K562 (cell line): ENCODE results near the gene ALG1. TPM values are rescaled to one million over a fixed set of nuclear protein-coding genes. Genes with fewer than 3 reads are reported as not detected.
"Not testable (repeated sequence)": the region's sequence is repeated elsewhere in the genome, so short reads cannot be mapped to it uniquely, and the experiment has no call there.

Experiments
- ATF7 ChIP-seq: fragments of 450-650 bp; IDR thresholded peaks from 2 replicates; pipeline ENCODE4 v1.7.1; 2014; ENCODE audit warnings: mild to moderate bottlenecking, moderate library complexity
- BCOR ChIP-seq: fragments of 450-650 bp; IDR thresholded peaks from 2 replicates; pipeline ENCODE4 v1.6.1; 2016
- BHLHE40 ChIP-seq: IDR thresholded peaks from 2 replicates; pipeline ENCODE4 v1.6.1; 2011; ENCODE audit warnings: low read length, improper control_type of control experiment
- CBFA2T2 ChIP-seq: fragments of 450-650 bp; conservative IDR thresholded peaks from 2 replicates; pipeline ENCODE4 v1.6.1; 2017; ENCODE audit warnings: mild to moderate bottlenecking
- CCNT2 ChIP-seq: IDR thresholded peaks from 2 replicates; pipeline ENCODE4 v1.6.1; 2011; ENCODE audit warnings: borderline replicate concordance, low read depth, mild to moderate bottlenecking, moderate library complexity, mixed read lengths, low read length; ENCODE audit not compliant: insufficient read length; ENCODE audit errors: extremely low read depth
- CEBPG ChIP-seq, 3 experiments: fragments of 200-800 bp in 1 of 3; sonication (Bioruptor generic) in 1 of 3; sonication (generic) in 1 of 3; formaldehyde crosslinking in 1 of 3; IDR thresholded peaks in 2 of 3; conservative IDR thresholded peaks in 1 of 3; 2 replicates each; pipeline versions ENCODE4 v1.6.1 to v1.8.0; 2016 to 2022; ENCODE audit warnings: missing compliant biosample characterization in 2 of 3, missing genetic modification characterization in 2 of 3, mild to moderate bottlenecking in 1 of 3, missing genetic modification reagents in 1 of 3
- DPF2 ChIP-seq: fragments of 450-650 bp; IDR thresholded peaks from 2 replicates; pipeline ENCODE4 v1.6.1; 2016
- ESRRA ChIP-seq: fragments of 450-650 bp; IDR thresholded peaks from 2 replicates; pipeline ENCODE4 v1.6.1; 2014; ENCODE audit warnings: low read depth, mild to moderate bottlenecking, moderate library complexity, borderline replicate concordance
- HDAC2 ChIP-seq: fragments of 450-650 bp; IDR thresholded peaks from 2 replicates; pipeline ENCODE4 v1.6.1; 2016; ENCODE audit warnings: mild to moderate bottlenecking
- KDM1A ChIP-seq, 2 experiments: fragments of 450-650 bp; IDR thresholded peaks; 2 replicates each; pipeline ENCODE4 v1.6.1; 2016; ENCODE audit warnings: mild to moderate bottlenecking in 2 of 2
- NCOR1 ChIP-seq: fragments of 450-650 bp; IDR thresholded peaks from 2 replicates; pipeline ENCODE4 v1.6.1; 2016; ENCODE audit warnings: mild to moderate bottlenecking, moderate library complexity
- NFIC ChIP-seq: fragments of 450-650 bp; IDR thresholded peaks from 2 replicates; pipeline ENCODE4 v1.6.1; 2017; ENCODE audit warnings: mild to moderate bottlenecking, inconsistent platforms
- NFIX ChIP-seq: fragments of 250-450 bp; sonication (Bioruptor Pico); IDR thresholded peaks from 2 replicates; pipeline ENCODE4 v1.4.0; 2020; ENCODE audit warnings: low read depth, mild to moderate bottlenecking, moderate library complexity
- RUNX1 ChIP-seq: sonication (generic); IDR thresholded peaks from 2 replicates; pipeline ENCODE4 v1.6.1; 2016; ENCODE audit warnings: antibody characterized with exemption, low read depth
- SMARCA5 ChIP-seq: fragments of 450-650 bp; IDR thresholded peaks from 2 replicates; pipeline ENCODE4 v1.6.1; 2016
- SOX6 ChIP-seq: fragments of 450-650 bp; IDR thresholded peaks from 2 replicates; pipeline ENCODE4 v1.6.1; 2014; ENCODE audit warnings: mild to moderate bottlenecking
- TCF3 ChIP-seq: sonication (generic); formaldehyde crosslinking; IDR thresholded peaks from 2 replicates; pipeline ENCODE4 v1.4.0; 2020; ENCODE audit warnings: mild to moderate bottlenecking, missing genetic modification reagents
- TEAD4 ChIP-seq, 2 experiments: sonication (generic) in 1 of 2; formaldehyde crosslinking in 1 of 2; IDR thresholded peaks; 2 replicates each; pipeline versions ENCODE4 v1.6.1 to v1.8.0; 2012 to 2022; ENCODE audit warnings: borderline replicate concordance in 1 of 2, inconsistent platforms in 1 of 2, low read length in 1 of 2, mild to moderate bottlenecking in 1 of 2, missing genetic modification reagents in 1 of 2
- ZNF644 ChIP-seq: fragments of 200-800 bp; sonication (Bioruptor generic); IDR thresholded peaks from 2 replicates; pipeline ENCODE4 v1.6.1; 2016; ENCODE audit warnings: low read depth, missing genetic modification characterization, missing compliant biosample characterization
- polyA plus RNA-seq, 8 experiments: library from polyadenylated mRNA; depleted of rRNA in 4 of 8; stranded (reverse) in 5 of 8; unstranded in 3 of 8; fragments of >200 nt; fragmentation: Nextera tagmentation in 2 of 8; fragmentation: Illumina TruSeq in 1 of 8; extraction: Ambion mirVana in 2 of 8; extraction: Trizol in 1 of 8; gene quantifications; 2 replicates each; pipeline versions ENCODE4 v1.2.1 to v1.2.3, GENCODE V29; 2011 to 2014; ENCODE audit warnings: inconsistent platforms in 1 of 8, missing spikeins in 1 of 8
- total RNA-seq, 7 experiments: library from RNA; depleted of rRNA in 6 of 7; stranded (reverse); fragments of >200 nt in 6 of 7; fragmentation: Illumina TruSeq in 2 of 7; extraction: Trizol in 2 of 7; gene quantifications; 2 replicates each; pipeline versions ENCODE4 v1.2.1 to v1.2.3, GENCODE V29; 2011 to 2021; ENCODE audit warnings: low replicate concordance in 1 of 7
- TF ChIP-seq, protein P1 (sequence below): fragments of 450-650 bp; IDR thresholded peaks from 2 replicates; pipeline ENCODE4 v1.6.1; 2016; ENCODE audit warnings: low read depth, mild to moderate bottlenecking, moderate library complexity
- TF ChIP-seq, protein P2 (sequence below), 2 experiments: fragments of 450-650 bp in 1 of 2; sonication (generic) in 1 of 2; formaldehyde crosslinking in 1 of 2; IDR thresholded peaks in 1 of 2; conservative IDR thresholded peaks in 1 of 2; 2 replicates each; pipeline versions ENCODE4 v1.6.1 to v1.8.1; 2016 to 2023; ENCODE audit warnings: mild to moderate bottlenecking in 2 of 2, moderate library complexity in 2 of 2, inconsistent platforms in 1 of 2, missing genetic modification reagents in 1 of 2

The ALG1 gene
- total and polyA plus RNA-seq, 9 of the 15 experiments (the other 6 are each of a cell fraction or from before 2014, with no cell fraction given): 1.1 to 26.4 (median 18.3) TPM

GRCh38 chr16:5117300-5118087 lies 45.9 kb downstream of the ALG1 start (continued):
- peak; percentile 47; the same call in 1 of the 2 replicates for TF ChIP-seq TEAD4 (IDR thresholded peaks at IDR 0.05; ENCODE audit: low read length)
- TF ChIP-seq TEAD4 (CRISPR knock-in tag; IDR thresholded peaks at IDR 0.05; ENCODE audit: borderline replicate concordance); CEBPG (CRISPR knock-in tag; IDR thresholded peaks at IDR 0.05): not testable (repeated sequence)
- TF ChIP-seq RUNX1: 0 out of 2 replicates have a peak, but pooled peaks have one; percentile 25
- TF ChIP-seq SMARCA5: peak; percentile 91; the same call in 1 of the 2 replicates
- peak; percentile 57; the same call in 1 of the 2 replicates for TF ChIP-seq HDAC2
- peak; percentile 49 for TF ChIP-seq CCNT2
- TF ChIP-seq, protein P1, sequence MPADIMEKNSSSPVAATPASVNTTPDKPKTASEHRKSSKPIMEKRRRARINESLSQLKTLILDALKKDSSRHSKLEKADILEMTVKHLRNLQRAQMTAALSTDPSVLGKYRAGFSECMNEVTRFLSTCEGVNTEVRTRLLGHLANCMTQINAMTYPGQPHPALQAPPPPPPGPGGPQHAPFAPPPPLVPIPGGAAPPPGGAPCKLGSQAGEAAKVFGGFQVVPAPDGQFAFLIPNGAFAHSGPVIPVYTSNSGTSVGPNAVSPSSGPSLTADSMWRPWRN: peak; percentile 81
- peak; percentile 24; the same call in 1 of the 2 replicates for TF ChIP-seq NFIX (CRISPR knock-in tag)
- TF ChIP-seq ZNF644: 0 out of 2 replicates have a peak, but pooled peaks have one; percentile 47
- 0 out of 2 replicates have a peak, but pooled peaks have one; percentile 23 for TF ChIP-seq SOX6
- peak; percentile 47; the same call in 1 of the 2 replicates for TF ChIP-seq DPF2
- peak; percentile 90 for TF ChIP-seq BCOR
- TF ChIP-seq CBFA2T2: peak; percentile 69
- TF ChIP-seq, protein P2, sequence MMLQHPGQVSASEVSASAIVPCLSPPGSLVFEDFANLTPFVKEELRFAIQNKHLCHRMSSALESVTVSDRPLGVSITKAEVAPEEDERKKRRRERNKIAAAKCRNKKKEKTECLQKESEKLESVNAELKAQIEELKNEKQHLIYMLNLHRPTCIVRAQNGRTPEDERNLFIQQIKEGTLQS (IDR thresholded peaks at IDR 0.05): peak; percentile 67
- TF ChIP-seq, protein P2 (CRISPR knock-in tag; conservative IDR thresholded peaks at IDR 0.05): not testable (repeated sequence)
- TF ChIP-seq ATF7: peak; percentile 81
- TF ChIP-seq ESRRA: peak; percentile 72; the same call in 1 of the 2 replicates
- TF ChIP-seq CEBPG (tag; conservative IDR thresholded peaks at IDR 0.05 in 1 of 2, IDR thresholded peaks at IDR 0.05 in 1 of 2): peak; percentile 9 to 18; a peak in 2 of 4 replicates
- TF ChIP-seq NFIC: peak; percentile 94
- peak; percentile 55 to 75 for TF ChIP-seq KDM1A (IDR thresholded peaks at IDR 0.05)
- peak; percentile 13; the same call in 1 of the 2 replicates for TF ChIP-seq BHLHE40
- peak; percentile 62 for TF ChIP-seq NCOR1
- peak; percentile 61 for TF ChIP-seq TCF3 (CRISPR knock-in tag)
- TF ChIP-seq, all 486 proteins: peak for 39; not testable (repeated sequence) for 447
